GM18498 (cell line): ENCODE results near the gene ASTN2.

Experiments used
- ATAC-seq: cut with Tn5 transposase; IDR thresholded peaks from one replicate; pipeline ENCODE4 v1.9.1; 2021; ENCODE audit warnings: mild to moderate bottlenecking, moderate library complexity; ENCODE audit not compliant: unreplicated experiment

Gene ASTN2

GRCh38 chr9:117304549-117304948 is 110.3 kb downstream of the ASTN2 start:
- ATAC-seq: no peak

GRCh38 chr9:117303643-117304230 is 111.1 kb downstream of the ASTN2 start:
- ATAC-seq: no peak

GRCh38 chr9:117302487-117302886 is 112.4 kb downstream of the ASTN2 start:
- no peak for ATAC-seq

GRCh38 chr9:117300371-117301110 is 114.3 kb downstream of the ASTN2 start:
- ATAC-seq: no peak

- no peak for ATAC-seq
These were observed 118.4 kb downstream of the ASTN2 start for GRCh38 chr9:117296453-117296852.

GRCh38 chr9:117293206-117294114 is 121.4 kb downstream of the ASTN2 start:
- ATAC-seq: no peak

GRCh38 chr9:117290856-117291622 is 123.8 kb downstream of the ASTN2 start:
- no peak for ATAC-seq

- no peak for ATAC-seq
These were observed 124.5 kb downstream of the ASTN2 start for GRCh38 chr9:117290306-117290840.

GRCh38 chr9:117286245-117286644 is 128.6 kb downstream of the ASTN2 start:
- ATAC-seq: no peak

GRCh38 chr9:117284414-117284813 is 130.4 kb downstream of the ASTN2 start:
- ATAC-seq: no peak

- ATAC-seq: no peak
These were observed 132.3 kb downstream of the ASTN2 start for GRCh38 chr9:117282541-117282940.

- no peak for ATAC-seq
These were observed 136.3 kb downstream of the ASTN2 start for GRCh38 chr9:117278471-117279035.

- no peak for ATAC-seq
These were observed 136.8 kb downstream of the ASTN2 start for GRCh38 chr9:117278020-117278419.

- no peak for ATAC-seq
These were observed 138.4 kb downstream of the ASTN2 start for GRCh38 chr9:117276444-117276843.

GRCh38 chr9:117273612-117274011 is 141.2 kb downstream of the ASTN2 start:
- no peak for ATAC-seq

- ATAC-seq: no peak
These were observed 145.9 kb downstream of the ASTN2 start for GRCh38 chr9:117268847-117269446.

- ATAC-seq: no peak
These were observed 147.9 kb downstream of the ASTN2 start for GRCh38 chr9:117266855-117267497.

- ATAC-seq: no peak
These were observed 149.6 kb downstream of the ASTN2 start for GRCh38 chr9:117265253-117265652.

GRCh38 chr9:117258184-117258866 is 156.5 kb downstream of the ASTN2 start:
- no peak for ATAC-seq
